Skeletal muscle tissue (tissue), 4 donors: ENCODE data around the gene TMEM100. TPM values are rescaled to one million over a fixed set of nuclear protein-coding genes. Genes with fewer than 3 reads are reported as not detected.

Experiments
- H3K27ac ChIP-seq: one replicate; pipeline ENCODE4 v1.7.0; 2013; ENCODE audit warnings: mild to moderate bottlenecking, low read depth, low read length, inconsistent platforms
- H3K27me3 ChIP-seq, 3 donors: one replicate each; pipeline ENCODE4 v1.7.0; 2013; ENCODE audit warnings: low read length in 3 of 3; ENCODE audit not compliant: control insufficient read depth in 3 of 3, insufficient read depth in 3 of 3
- H3K36me3 ChIP-seq, 3 donors: one replicate each; pipeline ENCODE4 v1.7.0; 2013; ENCODE audit warnings: low read length in 3 of 3; ENCODE audit not compliant: control insufficient read depth in 3 of 3, insufficient read depth in 3 of 3
- H3K4me1 ChIP-seq, 3 donors: one replicate each; pipeline ENCODE4 v1.7.0; 2013; ENCODE audit warnings: low read length in 3 of 3, mild to moderate bottlenecking in 3 of 3; ENCODE audit not compliant: control insufficient read depth in 3 of 3, insufficient read depth in 3 of 3
- H3K4me3 ChIP-seq, 3 donors: one replicate each; pipeline ENCODE4 v1.7.0; 2013; ENCODE audit warnings: low read length in 3 of 3
- H3K9ac ChIP-seq, 3 donors: one replicate each; pipeline ENCODE4 v1.7.0; 2013; ENCODE audit warnings: low read length in 3 of 3, mild to moderate bottlenecking in 3 of 3, moderate library complexity in 2 of 3, low read depth in 1 of 3
- H3K9me3 ChIP-seq, 3 donors: one replicate each; pipeline ENCODE4 v1.7.0; 2013; ENCODE audit warnings: low read length in 3 of 3; ENCODE audit not compliant: control insufficient read depth in 3 of 3
- total RNA-seq: library from RNA; depleted of rRNA; stranded (reverse); fragments of >200 nt; gene quantifications from one replicate; pipeline ENCODE4 v1.2.3, GENCODE V29; 2014
- donor health status: Osteomylitis.

The TMEM100 gene
- total RNA-seq, 1 donor from 2014 or later = 6.3 TPM

- Histone ChIP-seq H3K9me3 (no peaks in the 10 kb centered on the region), H3K4me3 (no peak overlapping the region), H3K27ac (no peak overlapping the region), H3K27me3 (no peaks in the 10 kb centered on the region), H3K36me3 (no peaks in the 10 kb centered on the region), H3K4me1 (peaks cover 2 to 3% (median 2%) of the 10 kb centered on the region in 3 donors), H3K9ac (no peak overlapping the region)
Measured at GRCh38 chr17:55692276-55692675, 30.4 kb downstream of the TMEM100 start.

- H3K4me1 ChIP-seq = peaks cover 2 to 3% (median 2%) of the 10 kb centered on the region in 3 donors
- H3K36me3 ChIP-seq = no peaks in the 10 kb centered on the region
- H3K4me3 ChIP-seq = no peak overlapping the region
- no peak overlapping the region for H3K27ac ChIP-seq
- H3K27me3 ChIP-seq = no peaks in the 10 kb centered on the region
- H3K9ac ChIP-seq = no peak overlapping the region
- H3K9me3 ChIP-seq = no peaks in the 10 kb centered on the region
Measured at GRCh38 chr17:55691666-55692065, 31.0 kb downstream of the TMEM100 start.

- no peaks in the 10 kb centered on the region for H3K27me3 ChIP-seq
- no peak overlapping the region for H3K27ac ChIP-seq
- no peaks in the 10 kb centered on the region for H3K9me3 ChIP-seq
- no peaks in the 10 kb centered on the region for H3K36me3 ChIP-seq
- H3K9ac ChIP-seq = no peak overlapping the region
- no peak overlapping the region for H3K4me3 ChIP-seq
- peaks cover 2 to 3% (median 2%) of the 10 kb centered on the region in 3 donors for H3K4me1 ChIP-seq
Measured at GRCh38 chr17:55690105-55690508, 32.6 kb downstream of the TMEM100 start.

GRCh38 chr17:55689672-55690071 is 33.0 kb downstream of the TMEM100 start:
- Histone ChIP-seq H3K4me3 (no peak overlapping the region), H3K27ac (no peak overlapping the region), H3K9me3 (no peaks in the 10 kb centered on the region), H3K4me1 (peaks cover under 1 to 3% (median 2%) of the 10 kb centered on the region in 3 donors), H3K9ac (no peak overlapping the region), H3K36me3 (no peaks in the 10 kb centered on the region), H3K27me3 (no peaks in the 10 kb centered on the region)

GRCh38 chr17:55688057-55688456 is 34.6 kb downstream of the TMEM100 start:
- H3K9ac ChIP-seq = no peak overlapping the region

GRCh38 chr17:55687037-55687436 is 35.6 kb downstream of the TMEM100 start:
- H3K36me3 ChIP-seq = no peaks in the 10 kb centered on the region
- H3K27ac ChIP-seq = no peak overlapping the region
- H3K4me1 ChIP-seq = no peaks in the 10 kb centered on the region
- no peaks in the 10 kb centered on the region for H3K27me3 ChIP-seq
- H3K4me3 ChIP-seq = no peak overlapping the region
- no peak overlapping the region for H3K9ac ChIP-seq
- no peaks in the 10 kb centered on the region for H3K9me3 ChIP-seq

More at GRCh38 chr17:55688057-55688456, 34.6 kb downstream of the TMEM100 start:
- no peaks in the 10 kb centered on the region for H3K27me3 ChIP-seq
- no peaks in the 10 kb centered on the region for H3K4me1 ChIP-seq
- H3K4me3 ChIP-seq = no peak overlapping the region
- no peaks in the 10 kb centered on the region for H3K9me3 ChIP-seq
- no peaks in the 10 kb centered on the region for H3K36me3 ChIP-seq
- H3K27ac ChIP-seq = no peak overlapping the region

GRCh38 chr17:55683550-55684315 is 38.9 kb downstream of the TMEM100 start:
- H3K4me3 ChIP-seq = no peak overlapping the region
- no peaks in the 10 kb centered on the region for H3K27me3 ChIP-seq
- H3K4me1 ChIP-seq = no peaks in the 10 kb centered on the region
- H3K9ac ChIP-seq = no peak overlapping the region
- H3K9me3 ChIP-seq = no peaks in the 10 kb centered on the region
- H3K36me3 ChIP-seq = no peaks in the 10 kb centered on the region
- no peak overlapping the region for H3K27ac ChIP-seq

- H3K36me3 ChIP-seq = no peaks in the 10 kb centered on the region
- H3K27ac ChIP-seq = no peak overlapping the region
- H3K9ac ChIP-seq = no peak overlapping the region
- no peaks in the 10 kb centered on the region for H3K4me1 ChIP-seq
- H3K4me3 ChIP-seq = no peak overlapping the region
- H3K9me3 ChIP-seq = no peaks in the 10 kb centered on the region
- no peaks in the 10 kb centered on the region for H3K27me3 ChIP-seq
Measured at GRCh38 chr17:55681342-55681700, 41.3 kb downstream of the TMEM100 start.

- Histone ChIP-seq H3K27me3 (no peaks in the 10 kb centered on the region), H3K9me3 (no peaks in the 10 kb centered on the region), H3K4me3 (no peak overlapping the region), H3K27ac (no peak overlapping the region), H3K9ac (no peak overlapping the region), H3K4me1 (no peaks in the 10 kb centered on the region), H3K36me3 (no peaks in the 10 kb centered on the region)
Measured at GRCh38 chr17:55680686-55681341, 41.9 kb downstream of the TMEM100 start.

GRCh38 chr17:55677446-55677845 is 45.2 kb downstream of the TMEM100 start:
- no peaks in the 10 kb centered on the region for H3K36me3 ChIP-seq
- no peak overlapping the region for H3K27ac ChIP-seq
- H3K27me3 ChIP-seq = no peaks in the 10 kb centered on the region
- H3K9ac ChIP-seq = no peak overlapping the region
- H3K4me1 ChIP-seq = no peaks in the 10 kb centered on the region
- no peaks in the 10 kb centered on the region for H3K9me3 ChIP-seq
- H3K4me3 ChIP-seq = no peak overlapping the region
